HG03097 (cell line): ENCODE data around the gene GPR176.
"Not testable (repeated sequence)": the region's sequence is repeated elsewhere in the genome, so short reads cannot be mapped to it uniquely, and the experiment has no call there.

Experiments
- ATAC-seq: cut with Tn5 transposase; IDR thresholded peaks from one replicate; pipeline ENCODE4 v1.9.1; 2021; ENCODE audit not compliant: unreplicated experiment, low FRiP score

The GPR176 gene

DNA sequence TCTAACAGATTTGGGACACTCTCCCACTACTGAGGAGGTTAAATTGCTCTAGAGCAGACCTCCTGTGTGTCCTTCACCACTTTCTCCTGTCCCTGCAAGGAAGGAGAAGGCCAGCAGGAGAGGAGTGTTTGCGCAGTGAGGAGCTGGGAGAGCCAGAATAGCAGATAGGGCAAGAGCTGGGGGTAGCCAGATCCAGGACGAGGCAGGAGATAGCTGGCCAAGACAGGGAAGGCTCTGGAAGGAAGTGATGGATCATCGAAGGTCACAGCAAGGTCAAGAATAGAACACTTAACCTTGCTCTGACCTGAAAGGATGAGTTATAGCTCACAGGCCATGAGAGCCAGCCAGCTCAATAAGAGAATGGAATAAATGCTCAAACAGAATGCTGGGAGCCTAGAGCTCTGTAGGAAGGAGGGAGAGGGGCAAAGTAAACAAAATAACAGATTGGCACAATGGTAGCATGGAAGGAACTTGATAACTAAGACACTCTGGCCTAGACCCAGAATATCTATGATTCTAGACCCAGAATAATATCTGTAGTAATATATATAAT, 99.9 kb downstream of the GPR176 start:
- no peak for ATAC-seq

DNA sequence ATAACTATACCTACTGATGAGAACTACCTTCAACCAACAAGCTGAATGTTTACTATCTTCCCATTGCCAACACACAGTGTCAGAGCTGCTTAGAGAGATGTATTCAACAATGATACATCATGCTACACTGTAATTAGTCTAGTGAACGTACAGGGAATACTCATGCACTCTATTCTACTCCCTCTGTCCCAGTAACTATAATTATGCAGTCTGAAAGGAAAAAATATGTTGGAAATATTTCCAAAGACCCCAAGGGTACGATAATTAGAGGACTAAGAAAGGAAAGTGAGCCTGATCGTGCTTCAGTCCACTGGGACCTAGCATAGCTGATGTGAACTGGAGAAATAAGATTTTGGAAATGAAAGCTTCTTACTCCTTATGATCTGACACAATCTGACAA, 100.5 kb downstream of the GPR176 start:
- ATAC-seq = no peak

DNA sequence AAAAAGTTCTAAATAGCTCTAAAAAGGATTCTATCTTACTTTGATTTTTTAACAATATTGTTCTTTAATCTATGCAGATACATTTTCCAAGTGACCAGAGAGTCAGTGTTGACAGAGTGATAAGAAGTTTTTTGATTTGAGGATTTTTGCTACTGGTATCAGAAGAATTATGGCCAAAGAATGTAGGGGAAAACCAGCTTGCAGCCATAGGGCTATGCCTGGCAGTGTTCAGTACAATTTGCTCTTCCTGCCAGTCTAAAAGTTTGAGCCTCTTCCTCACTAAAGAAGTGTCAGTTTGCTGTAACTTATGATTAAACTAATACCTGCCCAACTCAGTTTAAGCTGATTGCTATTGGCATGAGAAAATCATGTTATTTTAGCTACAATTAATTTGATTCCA, 102.2 kb downstream of the GPR176 start:
- ATAC-seq = no peak

DNA sequence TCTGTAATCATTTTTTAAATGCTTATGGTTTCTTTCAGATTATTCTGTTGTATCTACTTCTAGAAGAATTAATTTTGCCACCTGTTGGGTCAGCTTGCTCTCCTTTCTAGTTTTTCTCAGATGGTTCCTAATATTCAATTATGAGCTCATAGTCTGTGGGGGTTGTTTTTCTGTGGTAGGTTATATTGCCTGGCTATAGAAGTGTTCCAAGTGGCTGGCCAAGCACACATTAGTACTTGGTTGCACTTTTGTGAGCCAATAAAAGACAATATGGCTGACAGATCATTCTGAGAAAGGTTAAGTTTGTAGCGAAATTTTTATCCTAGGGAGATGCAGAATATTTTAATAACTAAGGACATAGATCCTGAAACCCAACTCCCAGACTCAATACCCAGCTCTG, 105.6 kb downstream of the GPR176 start:
- no peak for ATAC-seq

DNA sequence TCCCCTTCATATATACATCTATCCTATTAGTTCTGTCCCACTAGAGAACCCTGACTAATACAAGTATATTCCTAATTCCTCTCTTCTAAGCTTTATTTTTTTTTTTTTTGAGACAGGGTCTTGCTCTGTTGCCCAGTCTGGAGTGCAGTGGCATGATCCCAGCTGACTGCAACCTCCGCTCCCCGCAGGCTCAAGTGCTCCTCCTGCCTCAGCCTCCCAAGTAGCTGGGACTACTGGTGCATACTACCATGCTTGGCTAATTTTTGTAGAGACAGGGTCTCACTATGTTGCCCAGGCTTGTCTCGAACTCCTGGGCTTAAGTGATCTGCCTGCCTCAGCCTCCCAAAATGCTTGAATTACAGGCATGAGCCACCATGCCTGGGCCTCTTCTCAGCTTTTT, 107.4 kb downstream of the GPR176 start:
- not testable (repeated sequence) for ATAC-seq

DNA sequence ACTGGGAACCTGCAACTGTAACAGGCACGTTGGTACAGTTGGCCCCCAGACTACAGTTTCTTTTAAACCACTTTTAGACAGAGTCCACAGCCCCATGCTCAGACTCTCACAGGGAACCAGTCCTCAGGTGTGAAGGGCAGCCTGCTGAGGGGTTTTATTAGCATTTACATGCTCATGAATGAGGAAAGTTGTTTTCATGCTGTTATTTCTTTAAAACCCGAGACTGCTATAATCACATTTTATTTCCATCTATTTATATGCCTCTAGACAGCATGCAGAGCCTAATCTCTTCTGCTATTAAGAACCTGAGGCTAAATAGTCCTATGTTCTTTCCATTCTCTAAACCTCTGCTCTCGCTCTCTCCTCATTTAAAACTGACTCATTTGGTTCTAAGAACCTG, 111.2 kb downstream of the GPR176 start:
- no peak for ATAC-seq

DNA sequence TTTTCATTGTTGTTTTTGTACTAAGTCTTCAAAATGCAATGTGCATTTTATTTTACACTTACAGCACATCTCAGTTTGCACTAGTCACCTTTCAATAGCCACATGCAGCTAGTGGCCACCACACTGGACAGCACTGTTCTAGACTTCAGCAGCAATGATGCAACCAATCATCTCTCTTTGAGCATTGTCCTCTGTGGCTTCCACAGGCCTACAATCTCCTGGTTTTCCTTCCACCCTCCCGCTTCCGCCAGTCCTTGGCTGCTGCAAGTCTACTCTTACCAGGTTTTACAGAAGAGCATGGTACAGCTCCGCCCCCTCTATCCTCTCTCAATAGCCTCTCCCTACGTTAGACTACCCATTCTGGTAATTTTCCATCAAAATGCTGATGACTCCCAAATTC, 112.3 kb downstream of the GPR176 start:
- ATAC-seq = no peak

DNA sequence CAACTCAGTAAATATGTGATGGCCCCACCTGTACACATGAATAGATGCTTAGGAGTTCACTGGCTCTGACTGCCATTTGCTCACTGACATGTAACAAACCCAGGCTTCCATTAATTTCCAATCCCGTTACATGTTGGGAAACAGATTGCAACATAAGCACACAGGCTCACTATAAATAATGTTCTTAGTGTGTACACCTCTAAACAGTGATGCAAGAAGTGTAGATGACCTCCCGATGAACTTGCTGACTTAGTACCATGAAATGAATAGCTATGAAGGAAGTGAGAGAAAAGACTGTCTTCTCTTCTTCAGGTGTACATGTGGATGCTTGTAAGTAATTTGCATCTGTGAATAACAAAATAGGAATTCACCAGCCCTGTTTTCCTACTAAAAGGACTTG, 116.0 kb downstream of the GPR176 start:
- ATAC-seq = no peak

DNA sequence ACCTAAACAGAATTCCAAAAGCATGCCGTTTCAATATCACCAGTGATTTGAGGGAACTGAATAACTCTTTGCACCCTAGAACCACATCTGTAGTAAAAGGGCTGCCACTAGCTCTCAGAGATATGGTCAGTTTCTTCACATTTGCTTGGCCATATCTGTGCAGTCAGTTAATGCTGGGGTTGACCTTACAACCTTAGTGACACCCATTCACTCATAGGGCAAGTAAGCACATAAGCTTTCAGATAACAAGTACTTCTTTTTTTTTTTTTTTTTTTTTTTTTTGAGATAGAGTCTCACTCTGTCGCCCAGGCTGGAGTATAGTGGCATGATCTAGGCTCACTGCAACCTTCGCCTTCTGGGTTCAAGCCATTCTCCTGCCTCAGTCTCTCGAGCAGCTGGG, 117.0 kb downstream of the GPR176 start:
- ATAC-seq = no peak

DNA sequence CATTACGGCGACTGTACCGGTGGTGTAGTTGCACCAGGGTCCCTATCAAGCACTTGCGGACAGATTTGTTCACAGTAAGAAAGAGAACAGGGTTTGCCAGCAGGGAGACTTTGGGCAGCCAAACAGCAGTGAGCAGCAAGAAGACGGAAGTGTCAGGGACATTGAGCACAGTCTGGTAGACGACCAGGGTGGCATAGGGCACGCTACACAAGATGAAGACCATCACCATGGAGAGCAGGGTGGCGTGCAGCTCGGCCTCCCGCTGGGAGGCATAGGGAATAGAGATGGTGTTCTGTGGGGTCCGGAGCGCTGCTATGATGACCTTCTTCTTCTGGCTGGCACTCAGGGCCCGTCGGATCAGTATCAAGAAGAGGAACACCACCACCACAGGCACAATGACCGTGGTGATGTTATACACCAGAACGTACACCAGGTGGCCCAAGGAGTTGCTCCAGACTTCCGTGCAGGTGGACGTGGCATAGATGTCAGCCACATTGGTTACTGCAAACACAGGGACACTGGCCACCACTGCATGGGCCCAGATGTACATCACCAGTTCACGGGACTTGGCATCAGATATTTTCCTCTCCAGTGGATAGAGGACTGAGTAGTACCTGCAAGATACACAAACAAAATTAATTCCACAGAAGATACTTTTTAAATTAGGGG, 118.3 kb downstream of the GPR176 start:
- ATAC-seq = no peak

DNA sequence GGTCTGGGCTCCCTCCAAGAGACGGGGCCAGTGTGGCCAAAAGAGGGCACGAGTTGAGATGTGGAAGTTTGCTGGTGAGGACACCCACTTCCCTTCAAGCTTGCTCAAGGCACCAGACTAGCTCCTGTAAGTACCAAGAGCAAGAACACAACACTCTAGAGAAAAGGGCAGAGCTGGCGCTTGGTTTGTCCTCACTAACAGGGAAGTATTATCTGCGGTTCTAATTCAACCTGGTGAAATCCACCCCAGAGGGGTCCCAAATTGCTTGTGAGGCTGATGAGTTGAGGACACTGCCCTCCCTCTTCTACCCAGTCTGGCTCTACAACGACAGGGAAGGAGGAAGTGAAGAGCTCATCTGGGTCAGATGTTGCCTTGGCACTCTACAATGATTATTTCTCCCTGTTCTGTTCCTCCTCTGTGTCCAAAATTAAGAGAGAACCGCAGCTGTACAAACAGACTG, 120.5 kb downstream of the GPR176 start:
- ATAC-seq = no peak

DNA sequence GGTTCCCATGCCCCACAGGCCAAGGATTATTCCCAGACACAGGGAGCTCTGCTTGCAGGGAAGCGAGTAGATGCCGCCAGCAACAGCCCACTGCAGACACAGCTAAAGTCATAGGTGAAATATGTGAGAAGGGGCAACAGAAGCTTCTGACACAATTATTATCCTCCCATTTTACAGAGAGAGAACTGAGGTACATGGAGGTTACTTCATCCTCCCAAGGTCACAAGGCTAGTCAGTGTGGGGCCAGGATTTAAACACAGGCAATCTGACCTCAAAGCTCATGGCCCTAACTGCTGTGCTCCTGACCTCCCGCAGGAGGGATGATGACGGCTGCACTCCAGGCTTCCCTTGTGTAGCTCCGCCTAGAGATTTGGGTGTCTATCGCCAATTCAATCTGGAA, 121.7 kb downstream of the GPR176 start:
- no peak for ATAC-seq

DNA sequence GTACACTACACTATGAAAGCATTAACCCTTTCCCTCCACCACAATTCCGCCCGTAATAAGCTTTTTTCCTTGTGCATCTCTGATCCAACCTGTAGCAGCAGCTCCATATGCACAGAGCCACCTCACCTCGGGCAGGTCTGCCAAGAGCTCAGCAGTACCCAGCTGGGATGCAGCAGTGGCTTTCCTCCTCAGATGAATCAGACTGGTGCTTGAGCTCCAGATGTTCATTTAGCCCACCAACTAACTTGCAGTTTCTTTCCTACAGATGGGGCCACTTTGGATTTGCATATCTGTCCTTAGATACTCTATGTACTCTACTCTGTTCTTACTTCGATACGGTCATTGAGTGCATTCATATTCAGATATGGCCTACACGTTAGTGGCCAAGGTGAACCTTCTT, 122.7 kb downstream of the GPR176 start:
- ATAC-seq = no peak

DNA sequence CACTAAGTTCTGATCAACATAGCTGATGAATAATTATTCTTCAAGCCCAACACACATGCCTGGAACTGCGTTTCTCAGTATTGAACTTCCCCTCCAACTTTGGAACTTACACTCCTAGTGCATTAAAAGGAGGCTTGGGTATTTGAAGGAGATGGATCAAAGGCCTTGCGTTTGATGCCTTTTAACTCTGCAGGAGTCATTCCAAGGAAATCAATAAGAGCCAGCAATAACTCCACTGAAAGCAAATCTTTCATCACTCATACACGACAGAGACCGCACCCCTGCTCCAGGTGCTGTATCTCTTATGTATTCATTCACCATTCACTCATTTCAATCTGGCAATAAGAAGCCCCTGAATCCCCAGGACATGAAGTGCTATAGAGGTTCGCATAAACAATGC, 123.5 kb downstream of the GPR176 start:
- no peak for ATAC-seq

DNA sequence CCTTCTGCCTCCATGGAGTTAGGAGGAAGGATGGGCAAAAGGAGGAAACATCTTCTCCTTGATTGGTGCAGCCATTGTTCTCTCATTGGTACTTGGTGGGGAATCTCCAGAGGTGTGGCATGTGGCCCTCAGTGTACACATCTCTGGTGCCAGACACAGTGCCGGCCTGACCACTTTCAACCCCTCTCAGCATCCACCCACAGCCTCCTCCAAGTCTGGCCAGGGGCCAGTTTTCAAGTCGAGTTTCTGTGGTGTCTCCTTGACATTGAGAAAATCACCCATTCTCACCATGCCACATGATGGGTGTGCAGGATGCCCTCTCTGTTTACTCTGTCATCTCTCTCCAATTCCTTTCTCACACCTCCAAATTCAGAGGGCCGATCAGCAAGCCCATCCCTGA, 124.6 kb downstream of the GPR176 start:
- ATAC-seq = no peak

DNA sequence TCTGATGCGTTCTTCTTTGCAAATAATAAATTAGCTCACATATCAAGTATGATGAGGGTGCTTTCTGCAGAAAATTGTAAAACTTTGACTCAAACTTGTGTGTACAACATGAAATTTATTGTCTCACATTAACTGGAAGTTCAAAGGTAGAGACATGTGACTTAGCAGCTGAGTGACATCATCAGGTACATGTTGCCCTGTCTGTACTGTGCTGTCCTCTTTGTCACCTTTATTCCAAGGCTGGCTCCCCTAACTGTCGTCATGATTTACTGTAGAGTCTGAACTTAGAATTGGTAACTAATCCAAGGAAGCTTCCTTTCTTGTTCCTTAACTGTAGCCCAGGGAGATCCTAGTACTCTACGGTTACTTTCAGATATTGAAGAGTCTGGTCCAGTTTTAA, 125.1 kb downstream of the GPR176 start:
- ATAC-seq = no peak

DNA sequence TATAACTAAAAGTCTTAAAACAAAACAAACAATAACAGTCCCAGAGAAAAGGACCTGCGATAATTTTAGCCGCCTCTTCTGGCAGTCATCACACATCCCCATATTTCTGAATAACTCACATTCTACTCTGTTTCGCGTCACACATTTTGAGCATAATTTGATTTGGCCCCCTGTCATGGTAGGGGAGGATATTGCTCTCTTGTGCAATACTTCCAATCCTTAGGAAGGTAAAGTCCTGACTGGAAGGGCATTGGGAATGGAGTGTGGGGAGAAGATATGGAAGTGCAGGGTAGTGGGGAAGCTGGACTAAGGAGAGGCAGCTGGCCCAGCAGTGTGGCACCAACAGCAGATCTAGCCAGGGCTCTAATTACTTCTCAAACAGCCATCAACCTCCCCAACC, 126.1 kb downstream of the GPR176 start:
- no peak for ATAC-seq

DNA sequence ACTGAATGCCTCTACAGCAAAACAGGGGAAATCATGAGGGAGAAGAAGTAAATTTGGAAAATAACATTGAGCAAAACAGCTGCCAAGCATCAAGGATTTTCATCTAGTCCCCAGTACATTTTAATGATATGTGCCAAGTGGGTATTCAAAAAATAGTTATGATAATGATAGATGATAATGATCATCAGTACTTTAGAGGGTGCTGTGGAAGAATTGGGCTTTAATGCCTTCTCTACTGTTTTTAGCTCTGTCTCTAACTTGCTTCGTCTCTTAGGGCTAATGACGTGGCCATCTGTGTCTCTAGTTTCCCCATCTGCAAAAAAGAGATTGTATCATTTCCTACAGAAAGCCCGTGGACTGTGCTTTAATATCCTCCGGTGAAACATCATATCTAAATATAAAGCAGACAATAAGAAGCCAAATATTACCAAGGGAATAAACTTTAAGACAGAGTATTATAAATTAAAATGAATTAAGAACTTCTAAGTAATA, 127.2 kb downstream of the GPR176 start:
- ATAC-seq = no peak

DNA sequence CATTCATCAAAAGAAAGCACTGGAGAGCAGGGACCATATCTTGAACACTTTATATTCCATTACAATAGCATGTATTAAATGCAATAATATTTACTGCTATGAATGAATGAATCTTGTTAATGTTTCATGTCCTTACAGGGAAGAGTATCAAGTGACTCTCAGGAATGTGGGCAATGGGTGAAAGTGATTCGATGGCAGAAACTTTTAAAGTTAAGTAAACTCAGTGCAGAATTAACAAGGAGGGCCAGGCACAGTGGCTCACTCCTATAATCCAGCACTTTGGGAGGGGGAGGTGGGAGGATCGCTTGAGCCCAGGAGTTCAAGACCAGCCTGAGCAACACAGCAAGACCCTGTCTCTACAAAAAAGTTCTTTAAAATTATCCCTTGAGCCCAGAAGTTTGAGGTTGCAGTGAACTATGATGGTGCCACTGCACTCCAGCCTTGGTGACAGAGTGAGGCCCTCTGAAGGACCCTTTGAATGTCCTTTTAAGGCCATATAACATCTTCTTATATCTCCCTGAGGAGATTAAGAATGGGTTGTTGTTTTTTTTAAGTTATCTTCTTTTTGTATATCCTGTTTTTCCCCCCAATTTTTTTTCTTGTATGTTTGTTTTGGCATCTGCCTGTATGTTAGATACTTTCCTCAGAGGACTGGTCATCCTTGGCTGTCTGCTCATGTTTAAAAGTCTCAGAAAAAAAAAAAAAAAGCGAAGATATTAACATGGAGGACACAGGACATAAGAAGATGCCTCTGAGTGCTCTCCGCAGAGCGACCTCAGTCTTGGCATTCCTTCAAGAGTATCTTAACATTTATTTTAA, 127.8 kb downstream of the GPR176 start:
- no peak for ATAC-seq

DNA sequence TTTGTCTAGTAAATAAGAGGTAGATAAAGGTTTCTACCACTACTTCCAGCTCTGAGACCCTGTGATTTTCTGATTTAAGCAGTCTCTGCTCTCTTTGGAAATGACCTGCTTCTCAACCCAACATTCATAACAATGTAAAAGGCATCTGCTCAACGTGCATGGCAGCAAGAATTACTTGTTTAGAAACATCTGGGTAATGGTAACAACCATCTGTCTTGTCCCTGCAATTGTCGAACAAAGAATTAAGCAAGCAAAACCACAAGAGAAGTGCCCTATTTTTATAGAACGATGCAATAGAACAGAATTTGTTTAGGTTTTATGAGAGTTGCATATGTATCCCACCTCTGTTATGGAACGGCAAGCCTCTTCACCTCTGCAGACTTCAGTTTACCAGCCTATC, 130.3 kb downstream of the GPR176 start:
- ATAC-seq = no peak

DNA sequence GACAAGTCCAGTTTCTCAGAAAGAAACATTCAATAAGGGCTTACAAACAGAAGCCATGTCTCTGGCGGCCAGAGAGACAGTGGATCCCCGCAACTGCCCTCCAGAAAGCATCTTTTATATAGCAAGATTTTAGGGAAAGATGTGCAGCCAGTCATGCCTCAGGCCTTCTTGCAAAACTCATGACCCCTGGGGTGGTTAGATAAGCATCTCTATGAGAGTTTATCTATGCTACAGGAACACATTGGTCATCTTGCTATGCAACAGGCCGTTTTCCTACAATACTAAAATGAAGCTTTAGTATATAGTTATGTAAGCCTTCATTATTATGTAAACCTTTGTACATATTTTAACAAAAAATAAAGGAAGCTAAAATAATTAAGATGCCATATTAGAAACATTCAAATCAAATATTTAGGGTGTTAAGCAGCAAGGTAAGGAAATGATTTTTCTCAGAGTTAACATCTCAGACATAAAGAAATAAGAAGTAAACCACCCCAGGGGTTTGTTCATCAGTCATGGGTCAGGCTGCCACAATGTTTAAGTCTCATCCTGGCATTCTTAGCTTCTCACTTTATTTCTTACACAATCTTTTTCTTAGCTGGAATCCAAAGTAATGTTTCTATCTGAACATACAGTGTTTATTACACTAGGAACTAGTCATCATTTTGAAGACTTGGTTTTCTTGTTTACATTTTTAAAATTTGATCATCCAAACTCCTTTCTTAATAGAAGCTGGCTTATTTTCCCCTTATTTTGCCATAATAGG, 131.1 kb downstream of the GPR176 start:
- ATAC-seq = no peak
